ENCODE results near the gene ASMT. TPM values are rescaled to one million over a fixed set of nuclear protein-coding genes. Genes with fewer than 3 reads are reported as not detected.
A peak's percentile ranks its signal among the peaks of the same experiment; 100 is the strongest.

ASMT gene
- total RNA-seq, 1 donor from 2014 or later: 0.30 TPM

DNA sequence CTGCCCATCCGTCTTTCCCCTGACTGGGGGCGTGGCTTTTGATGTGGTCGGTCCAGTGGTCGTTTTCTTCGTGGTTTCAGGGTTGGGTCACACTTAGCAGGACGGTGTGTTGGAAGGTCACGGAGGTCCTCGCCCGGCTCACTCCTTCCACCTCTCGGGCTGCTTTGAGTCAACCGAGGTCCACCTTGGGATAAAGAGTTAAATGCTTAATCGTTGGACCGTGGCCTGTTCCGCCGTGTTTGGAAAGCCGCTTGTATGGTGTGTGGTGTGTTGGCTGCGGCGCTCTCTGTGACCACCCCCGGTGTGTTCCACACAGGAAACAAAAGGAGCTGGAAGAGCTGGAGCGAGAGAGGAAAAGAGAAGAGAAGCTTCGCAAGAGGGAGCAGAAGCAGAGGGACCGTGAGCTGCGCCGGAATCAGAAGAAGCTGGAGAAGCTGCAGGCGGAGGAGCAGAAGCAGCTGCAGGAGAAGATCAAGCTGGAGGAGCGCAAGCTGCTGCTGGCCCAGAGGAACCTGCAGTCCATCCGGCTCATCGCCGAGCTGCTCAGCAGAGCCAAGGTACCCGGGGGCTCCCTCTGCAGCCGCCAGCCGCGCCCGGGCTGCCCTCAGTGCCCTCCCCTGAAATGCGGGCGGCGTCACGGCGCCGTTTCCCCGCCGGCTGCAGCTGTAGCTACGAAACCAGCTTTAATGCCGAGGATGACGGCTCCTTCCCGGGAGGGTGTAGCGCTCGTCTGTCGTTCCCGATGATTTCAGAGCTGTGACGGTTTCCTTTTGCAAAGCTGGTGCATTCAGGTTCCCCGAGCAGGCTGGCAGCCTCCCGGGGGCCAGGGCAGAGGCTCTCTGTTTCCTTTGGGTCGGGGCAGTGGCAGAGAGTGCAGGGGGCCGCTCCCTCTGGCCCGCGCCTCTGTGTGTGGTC is 15.7 kb upstream of the ASMT start:
- H3K36me3 Mint-ChIP-seq (ENCODE audit: low read depth): peaks cover 47% of the 10 kb centered on the region
- no peak overlapping the region for H3K4me3 Mint-ChIP-seq (ENCODE audit: unreplicated experiment)
- DNase-seq (ENCODE audit: low spot score): peak; percentile 85
- peaks cover 6% of the 10 kb centered on the region for H3K4me1 Mint-ChIP-seq (ENCODE audit: low read depth)
- no peaks in the 10 kb centered on the region for H3K27me3 Mint-ChIP-seq (ENCODE audit: low read depth)
- H3K27ac Mint-ChIP-seq (ENCODE audit: unreplicated experiment): peak overlapping the region; percentile 45
- no peaks in the 10 kb centered on the region for H3K9me3 Mint-ChIP-seq (ENCODE audit: low read depth)
- no peak for TF ChIP-seq CTCF (IDR thresholded peaks at IDR 0.05)

- H3K9me3 Mint-ChIP-seq (ENCODE audit: low read depth): no peaks in the 10 kb centered on the region
- peaks cover 5% of the 10 kb centered on the region for H3K4me1 Mint-ChIP-seq (ENCODE audit: low read depth)
- H3K27me3 Mint-ChIP-seq (ENCODE audit: low read depth): no peaks in the 10 kb centered on the region
- H3K36me3 Mint-ChIP-seq (ENCODE audit: low read depth): peaks cover 49% of the 10 kb centered on the region
- no peak overlapping the region for H3K27ac Mint-ChIP-seq (ENCODE audit: unreplicated experiment)
- TF ChIP-seq CTCF (IDR thresholded peaks at IDR 0.05): no peak
- peak; percentile 85 for DNase-seq (ENCODE audit: low spot score)
- H3K4me3 Mint-ChIP-seq (ENCODE audit: unreplicated experiment): no peak overlapping the region
Measured at GRCh38 chrX:1599791-1600405, 15.0 kb upstream of the ASMT start.

DNA sequence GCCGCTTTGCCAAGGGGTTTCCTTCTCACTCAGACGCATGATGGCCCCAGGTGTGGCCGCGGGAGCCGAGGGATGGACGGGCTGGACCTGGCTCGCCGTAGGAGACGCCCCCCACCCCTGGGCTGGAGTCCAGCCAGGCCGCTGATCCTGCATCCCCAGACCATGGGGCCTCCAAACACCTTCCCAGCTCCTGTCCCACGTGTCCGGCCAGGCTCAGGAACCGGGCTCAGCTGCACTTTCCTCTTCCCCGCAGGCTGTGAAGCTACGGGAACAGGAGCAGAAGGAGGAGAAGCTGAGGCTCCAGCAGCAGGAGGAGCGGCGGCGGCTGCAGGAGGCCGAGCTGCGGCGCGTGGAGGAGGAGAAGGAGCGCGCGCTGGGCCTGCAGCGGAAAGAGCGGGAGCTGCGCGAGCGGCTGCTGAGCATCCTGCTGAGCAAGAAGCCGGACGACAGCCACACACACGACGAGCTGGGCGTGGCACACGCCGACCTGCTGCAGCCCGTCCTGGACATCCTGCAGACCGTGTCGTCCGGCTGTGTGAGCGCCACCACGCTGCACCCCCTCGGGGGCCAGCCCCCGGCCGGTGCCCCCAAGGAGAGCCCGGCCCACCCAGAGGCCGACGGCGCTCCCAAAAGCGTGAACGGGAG is 14.3 kb upstream of the ASMT start:
- no peak for TF ChIP-seq CTCF (IDR thresholded peaks at IDR 0.05)
- H3K27ac Mint-ChIP-seq (ENCODE audit: unreplicated experiment): no peak overlapping the region
- no peaks in the 10 kb centered on the region for H3K4me1 Mint-ChIP-seq (ENCODE audit: low read depth)
- H3K4me3 Mint-ChIP-seq (ENCODE audit: unreplicated experiment): no peak overlapping the region
- H3K36me3 Mint-ChIP-seq (ENCODE audit: low read depth): peaks cover 44% of the 10 kb centered on the region
- H3K27me3 Mint-ChIP-seq (ENCODE audit: low read depth): no peaks in the 10 kb centered on the region
- peak; percentile 85 for DNase-seq (ENCODE audit: low spot score)
- no peaks in the 10 kb centered on the region for H3K9me3 Mint-ChIP-seq (ENCODE audit: low read depth)

GRCh38 chrX:1601051-1601767 is 13.7 kb upstream of the ASMT start:
- H3K27ac Mint-ChIP-seq (ENCODE audit: unreplicated experiment): no peak overlapping the region
- no peaks in the 10 kb centered on the region for H3K27me3 Mint-ChIP-seq (ENCODE audit: low read depth)
- peaks cover 39% of the 10 kb centered on the region for H3K36me3 Mint-ChIP-seq (ENCODE audit: low read depth)
- no peaks in the 10 kb centered on the region for H3K4me1 Mint-ChIP-seq (ENCODE audit: low read depth)
- peak; percentile 92 for DNase-seq (ENCODE audit: low spot score)
- H3K4me3 Mint-ChIP-seq (ENCODE audit: unreplicated experiment): no peak overlapping the region
- no peaks in the 10 kb centered on the region for H3K9me3 Mint-ChIP-seq (ENCODE audit: low read depth)
- no peak for TF ChIP-seq CTCF (IDR thresholded peaks at IDR 0.05)

GRCh38 chrX:1601768-1602085 is 13.1 kb upstream of the ASMT start:
- H3K9me3 Mint-ChIP-seq (ENCODE audit: low read depth): no peaks in the 10 kb centered on the region
- no peaks in the 10 kb centered on the region for H3K4me1 Mint-ChIP-seq (ENCODE audit: low read depth)
- H3K27me3 Mint-ChIP-seq (ENCODE audit: low read depth): no peaks in the 10 kb centered on the region
- TF ChIP-seq CTCF (IDR thresholded peaks at IDR 0.05): no peak
- peak; percentile 39 for DNase-seq (ENCODE audit: low spot score)
- H3K4me3 Mint-ChIP-seq (ENCODE audit: unreplicated experiment): no peak overlapping the region
- no peak overlapping the region for H3K27ac Mint-ChIP-seq (ENCODE audit: unreplicated experiment)
- H3K36me3 Mint-ChIP-seq (ENCODE audit: low read depth): peaks cover 38% of the 10 kb centered on the region
